Lung (tissue), 13 donors: ENCODE results near the gene IRF8. TPM values are rescaled to one million over a fixed set of nuclear protein-coding genes. Genes with fewer than 3 reads are reported as not detected.

Experiments
- ATAC-seq: fragments of 200-7000 bp; cut with Tn5 transposase; one replicate; pipeline ENCODE4 v1.9.1; 2020; ENCODE audit warnings: moderate number of reproducible peaks; ENCODE audit not compliant: insufficient read depth, low FRiP score
- DNase-seq, 3 donors: peaks; one replicate each; pipeline ENCODE4 v3.0.0-alpha.2; 2013 to 2017
- H3K27ac ChIP-seq, 2 donors: one replicate each; pipeline ENCODE4 v1.5.1; 2013; ENCODE audit warnings: mild to moderate bottlenecking in 2 of 2, moderate library complexity in 2 of 2, control low read depth in 1 of 2, inconsistent platforms in 1 of 2, low read depth in 1 of 2, low read length in 1 of 2
- H3K27me3 ChIP-seq, 3 donors: one replicate each; pipeline ENCODE4 v1.5.1; 2013; ENCODE audit warnings: low read length in 2 of 3; ENCODE audit not compliant: control insufficient read depth in 3 of 3, insufficient read depth in 3 of 3
- H3K36me3 ChIP-seq, 4 donors: one replicate each; pipeline ENCODE4 v1.5.1; 2013; ENCODE audit warnings: low read length in 4 of 4, mild to moderate bottlenecking in 1 of 4, moderate library complexity in 1 of 4; ENCODE audit not compliant: control insufficient read depth in 4 of 4, insufficient read depth in 4 of 4
- H3K4me1 ChIP-seq, 5 donors: one replicate each; pipeline ENCODE4 v1.5.1; 2013; ENCODE audit warnings: low read length in 5 of 5, mild to moderate bottlenecking in 2 of 5, moderate library complexity in 1 of 5; ENCODE audit not compliant: control insufficient read depth in 5 of 5, insufficient read depth in 5 of 5
- H3K4me3 ChIP-seq: one replicate; pipeline ENCODE4 v1.5.1; 2013; ENCODE audit warnings: mild to moderate bottlenecking, control low read depth, moderate library complexity
- H3K9ac ChIP-seq, 2 donors: one replicate each; pipeline ENCODE4 v1.5.1; 2013; ENCODE audit warnings: low read length in 2 of 2, control low read depth in 1 of 2; ENCODE audit not compliant: insufficient read depth in 1 of 2
- H3K9me3 ChIP-seq, 4 donors: one replicate each; pipeline ENCODE4 v1.5.1; 2013; ENCODE audit warnings: low read length in 3 of 4, mild to moderate bottlenecking in 1 of 4, moderate library complexity in 1 of 4; ENCODE audit not compliant: control insufficient read depth in 4 of 4, insufficient read depth in 3 of 4
- CTCF ChIP-seq: IDR thresholded peaks from 2 replicates; pipeline ENCODE4 v1.5.1; 2012; ENCODE audit warnings: mild to moderate bottlenecking; ENCODE audit errors: control extremely low read depth, extremely low read depth
- WGBS, 2 donors: extraction: QIAGEN DNeasy Blood & Tissue Kit; methylation state at CpG; one replicate each; pipeline ENCODE4 v1.1.7; 2013; 5-methylcytosine and 5-hydroxymethylcytosine counted together
- polyA plus RNA-seq, 2 donors: library from polyadenylated mRNA; stranded (reverse); fragments of 200-250 nt; gene quantifications; one replicate each; pipeline ENCODE4 v1.2.1, GENCODE V29; 2013
- small RNA-seq: library from RNA; depleted of rRNA; stranded (forward); fragments of <200 nt; gene quantifications from one replicate; pipeline ENCODE3, GENCODE V24; 2014; ENCODE audit warnings: low replicate concordance
- total RNA-seq, 2 donors: library from RNA; depleted of rRNA in 1 of 2; stranded (reverse); fragments of >200 nt in 1 of 2; gene quantifications; one replicate each; pipeline ENCODE4 v1.2.1, GENCODE V29; 2014 to 2021
- donor health status: control.
- donor health status: control.
- donor health status: Bipolar disorder and iron deficiency.
- donor health status: healthy.
- donor health status: DM: yes; HTN: yes; CAD: no.

Gene IRF8
- total and polyA plus RNA-seq, 4 donors: 7.3 to 48.3 (median 37.0) TPM

GRCh38 chr16:85969591-85969990 lies 70.6 kb downstream of the IRF8 start:
- WGBS, 2 donors: 46 to 65% methylated on average over 9 of the region's 9 CpGs
- no peak overlapping the region for H3K27ac ChIP-seq
- TF ChIP-seq CTCF: no peak
- no peak for DNase-seq
- no peak overlapping the region for H3K9ac ChIP-seq
- H3K4me1 ChIP-seq: peaks cover 0 to 9% (median 2%) of the 10 kb centered on the region in 5 donors
- no peak overlapping the region for H3K4me3 ChIP-seq
- H3K36me3 ChIP-seq: no peaks in the 10 kb centered on the region
- no peaks in the 10 kb centered on the region for H3K27me3 ChIP-seq
- peaks cover 0 to 4% (median 1%) of the 10 kb centered on the region in 4 donors for H3K9me3 ChIP-seq
- no peak for ATAC-seq

GRCh38 chr16:85970016-85970733 lies 71.2 kb downstream of the IRF8 start:
- no peaks in the 10 kb centered on the region for H3K36me3 ChIP-seq
- DNase-seq (no peak), ATAC-seq (no peak)
- no peak overlapping the region for H3K9ac ChIP-seq
- H3K4me3 ChIP-seq: no peak overlapping the region
- H3K4me1 ChIP-seq: peaks cover 0 to 12% (median 5%) of the 10 kb centered on the region in 5 donors
- WGBS, 2 donors: 71 to 88% methylated on average over 14 of the region's 14 CpGs
- peaks cover 0 to 4% (median 1%) of the 10 kb centered on the region in 4 donors for H3K9me3 ChIP-seq
- H3K27ac ChIP-seq: no peak overlapping the region
- no peak for TF ChIP-seq CTCF
- H3K27me3 ChIP-seq: no peaks in the 10 kb centered on the region

- Histone ChIP-seq H3K4me3 (no peak overlapping the region), H3K36me3 (no peaks in the 10 kb centered on the region), H3K9me3 (peaks cover 0 to 4% (median 1%) of the 10 kb centered on the region in 4 donors), H3K4me1 (peaks cover 0 to 15% (median 5%) of the 10 kb centered on the region in 5 donors), H3K27ac (no peak overlapping the region), H3K27me3 (no peaks in the 10 kb centered on the region), H3K9ac (no peak overlapping the region)
- WGBS, 2 donors: 82 to 85% methylated on average over 3 of the region's 3 CpGs
- ATAC-seq (no peak), DNase-seq (peak in 1 of 3 donors; percentile 32)
- TF ChIP-seq CTCF: no peak
Observed at GRCh38 chr16:85970738-85971137, 71.8 kb downstream of the IRF8 start.

Small RNA genes lying within 50 kb of the gene (small RNA-seq; reads per million reads assigned to genes)
- not detected for gene MIR6774

Other genes with a start within 250 kb of the IRF8 start
- 1 to 10 TPM; 2.5 to 3.1 TPM for gene GINS2, start 210.2 kb upstream of the IRF8 start, total RNA-seq
- 1 to 10 TPM; 1.6 to 2.4 TPM for gene GINS2, start 210.2 kb upstream of the IRF8 start, polyA plus RNA-seq
- gene C16orf74, start 148.1 kb upstream of the IRF8 start, total RNA-seq: 1 to 10 TPM; 2.8 to 7.9 TPM
- 1 to 10 TPM; 2.6 to 4.0 TPM for gene C16orf74, start 148.1 kb upstream of the IRF8 start, polyA plus RNA-seq
- 10 to 100 TPM; 14.8 to 26.8 TPM for gene EMC8, start 99.6 kb upstream of the IRF8 start, total RNA-seq
- 10 to 100 TPM; 10.5 to 20.1 TPM for gene EMC8, start 99.6 kb upstream of the IRF8 start, polyA plus RNA-seq
- 100 to 1,000 TPM; 243 to 400 TPM for gene COX4I1, start 99.5 kb upstream of the IRF8 start, total RNA-seq
- gene COX4I1, start 99.5 kb upstream of the IRF8 start, polyA plus RNA-seq: 1,000 to 10,000 TPM in 1 of 2 donors, 100 to 1,000 TPM in 1; 665 to 1,291 TPM